GM18519 (cell line): ENCODE results near the gene NEK7.

Experiments
- ATAC-seq: cut with Tn5 transposase; IDR thresholded peaks from one replicate; pipeline ENCODE4 v1.9.1; 2021; ENCODE audit warnings: mild to moderate bottlenecking, moderate library complexity; ENCODE audit not compliant: unreplicated experiment, low FRiP score

NEK7 gene

GRCh38 chr1:198328458-198329032 lies 171.7 kb downstream of the NEK7 start:
- ATAC-seq = no peak

GRCh38 chr1:198330982-198331615 lies 174.3 kb downstream of the NEK7 start:
- no peak for ATAC-seq

- no peak for ATAC-seq
Observed at GRCh38 chr1:198333744-198334143, 176.9 kb downstream of the NEK7 start.

- ATAC-seq = no peak
Observed at GRCh38 chr1:198335663-198336062, 178.9 kb downstream of the NEK7 start.

- no peak for ATAC-seq
Observed at GRCh38 chr1:198337886-198338285, 181.1 kb downstream of the NEK7 start.

GRCh38 chr1:198340139-198340538 lies 183.3 kb downstream of the NEK7 start:
- no peak for ATAC-seq

- no peak for ATAC-seq
Observed at GRCh38 chr1:198346178-198346577, 189.4 kb downstream of the NEK7 start.

GRCh38 chr1:198350456-198350855 lies 193.7 kb downstream of the NEK7 start:
- ATAC-seq = no peak

GRCh38 chr1:198352975-198353695 lies 196.3 kb downstream of the NEK7 start:
- ATAC-seq = peak; percentile 92

GRCh38 chr1:198357937-198358336 lies 201.1 kb downstream of the NEK7 start:
- ATAC-seq = no peak

- ATAC-seq = no peak
Observed at GRCh38 chr1:198359024-198359653, 202.3 kb downstream of the NEK7 start.

- ATAC-seq = no peak
Observed at GRCh38 chr1:198360208-198360729, 203.5 kb downstream of the NEK7 start.

- no peak for ATAC-seq
Observed at GRCh38 chr1:198361237-198361767, 204.5 kb downstream of the NEK7 start.

- peak; percentile 49 for ATAC-seq
Observed at GRCh38 chr1:198363625-198364151, 206.9 kb downstream of the NEK7 start.

GRCh38 chr1:198364471-198364870 lies 207.7 kb downstream of the NEK7 start:
- ATAC-seq = no peak

GRCh38 chr1:198367296-198367695 lies 210.5 kb downstream of the NEK7 start:
- ATAC-seq = no peak

- ATAC-seq = no peak
Observed at GRCh38 chr1:198370996-198371395, 214.2 kb downstream of the NEK7 start.
